IPS-15b (cell line): Measurements from ENCODE around the gene USP38.

Source experiments
- H3K27me3 ChIP-seq: one replicate; pipeline ENCODE4 v1.6.1; 2013; ENCODE audit warnings: low read length; ENCODE audit not compliant: control insufficient read depth, insufficient read depth
- H3K36me3 ChIP-seq: one replicate; pipeline ENCODE4 v1.6.1; 2013; ENCODE audit warnings: low read length; ENCODE audit not compliant: control insufficient read depth, insufficient read depth
- H3K4me1 ChIP-seq: one replicate; pipeline ENCODE4 v1.6.1; 2013; ENCODE audit warnings: mild to moderate bottlenecking, low read length; ENCODE audit not compliant: control insufficient read depth, insufficient read depth
- H3K4me3 ChIP-seq: one replicate; pipeline ENCODE4 v1.5.1; 2013; ENCODE audit warnings: low read depth, low read length
- H3K9ac ChIP-seq: one replicate; pipeline ENCODE4 v1.6.1; 2013; ENCODE audit warnings: low read depth, mild to moderate bottlenecking, low read length
- H3K9me3 ChIP-seq: one replicate; pipeline ENCODE4 v1.6.1; 2013; ENCODE audit warnings: mild to moderate bottlenecking, low read length; ENCODE audit not compliant: control insufficient read depth, insufficient read depth

Gene USP38

DNA sequence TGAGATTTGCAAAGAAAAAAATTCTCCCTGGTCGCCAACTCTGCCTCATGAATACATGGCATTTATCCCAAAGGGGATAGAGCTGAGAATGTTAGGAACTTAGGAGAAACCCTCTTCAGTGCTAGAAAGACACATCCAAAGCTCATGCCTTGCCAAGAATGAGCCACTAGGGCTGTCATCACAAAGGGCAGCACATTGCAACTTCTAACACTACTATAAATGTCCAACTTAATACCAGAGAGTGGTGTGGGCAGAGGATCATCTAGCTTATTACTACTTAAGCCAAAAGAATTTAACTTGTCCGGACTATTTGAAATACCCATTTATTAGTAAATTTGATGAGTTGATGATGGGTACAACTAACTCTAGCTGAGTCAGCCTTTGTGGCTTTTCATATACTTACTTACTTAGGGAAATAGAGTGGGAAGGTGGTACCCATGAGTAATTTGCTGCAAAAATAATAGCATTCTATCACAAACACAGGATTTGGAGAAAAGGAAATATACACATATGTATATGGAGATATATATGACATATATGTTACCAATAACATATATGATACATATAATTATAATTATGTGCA is 85.6 kb downstream of the USP38 start:
- Histone ChIP-seq H3K4me3 (no peak overlapping the region), H3K27me3 (no peaks in the 10 kb centered on the region), H3K9ac (no peak overlapping the region), H3K9me3 (peaks cover 8% of the 10 kb centered on the region), H3K4me1 (no peaks in the 10 kb centered on the region), H3K36me3 (no peaks in the 10 kb centered on the region)
